ENCODE results near the gene CHIC2. TPM values are rescaled to one million over a fixed set of nuclear protein-coding genes. Genes with fewer than 3 reads are reported as not detected.

The CHIC2 gene
- polyA plus RNA-seq, 1 donor from 2014 or later = 58.5 TPM

DNA sequence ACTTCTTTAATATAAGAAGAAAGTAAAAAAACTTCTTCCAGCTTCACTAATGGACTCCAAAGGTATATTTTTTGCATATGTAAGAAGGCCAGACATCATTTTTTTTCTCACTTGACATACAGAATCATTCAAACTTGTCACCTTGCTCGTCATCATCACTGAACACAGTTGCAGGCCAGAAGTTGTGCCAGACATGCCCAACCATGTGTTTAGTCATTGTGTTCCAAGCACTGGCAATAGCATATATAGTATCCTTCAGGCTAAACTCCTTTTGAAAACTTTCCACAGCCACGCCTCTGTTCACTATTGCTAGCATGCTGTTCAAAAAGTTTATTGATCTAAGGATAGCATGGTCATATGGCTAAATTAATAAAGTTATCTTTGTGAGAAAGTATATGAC is 83.3 kb downstream of the CHIC2 start:
- H3K79me2 ChIP-seq (replicated peaks; ENCODE audit: insufficient read depth, low read length) = no peaks in the 10 kb centered on the region
- H3K36me3 ChIP-seq (ENCODE audit: insufficient read depth, low read length) = no peaks in the 10 kb centered on the region
- no peak overlapping the region for H3K27ac ChIP-seq (ENCODE audit: low read length)
- H3K4me2 ChIP-seq (ENCODE audit: low read length) = no peak overlapping the region
- no peak overlapping the region for H2AFZ ChIP-seq (ENCODE audit: low read depth, low read length)
- no peaks in the 10 kb centered on the region for H3K9me3 ChIP-seq (ENCODE audit: low read length)
- no peaks in the 10 kb centered on the region for H3K27me3 ChIP-seq (ENCODE audit: insufficient read depth, low read depth, low read length)
- no peak overlapping the region for H3K4me3 ChIP-seq (ENCODE audit: low read length)
- H3F3A ChIP-seq (ENCODE audit: insufficient read depth, low read length, poor library complexity, severe bottlenecking) = no peaks in the 10 kb centered on the region
- TF ChIP-seq TAF1 (IDR thresholded peaks at IDR 0.05; ENCODE audit: low read depth) (no peak), POLR2AphosphoS5 (IDR thresholded peaks at IDR 0.05) (no peak), SMC3 (conservative IDR thresholded peaks at IDR 0.05; ENCODE audit: poor library complexity) (no peak), EP300 (conservative IDR thresholded peaks at IDR 0.05; ENCODE audit: poor library complexity, severe bottlenecking) (no peak), EZH2 (IDR thresholded peaks at IDR 0.05; ENCODE audit: borderline replicate concordance, insufficient read depth, low read length, poor library complexity, severe bottlenecking) (no peak), MXI1 (conservative IDR thresholded peaks at IDR 0.05; ENCODE audit: poor library complexity, severe bottlenecking) (no peak), RAD21 (conservative IDR thresholded peaks at IDR 0.05) (no peak)
- TF ChIP-seq, protein P1, sequence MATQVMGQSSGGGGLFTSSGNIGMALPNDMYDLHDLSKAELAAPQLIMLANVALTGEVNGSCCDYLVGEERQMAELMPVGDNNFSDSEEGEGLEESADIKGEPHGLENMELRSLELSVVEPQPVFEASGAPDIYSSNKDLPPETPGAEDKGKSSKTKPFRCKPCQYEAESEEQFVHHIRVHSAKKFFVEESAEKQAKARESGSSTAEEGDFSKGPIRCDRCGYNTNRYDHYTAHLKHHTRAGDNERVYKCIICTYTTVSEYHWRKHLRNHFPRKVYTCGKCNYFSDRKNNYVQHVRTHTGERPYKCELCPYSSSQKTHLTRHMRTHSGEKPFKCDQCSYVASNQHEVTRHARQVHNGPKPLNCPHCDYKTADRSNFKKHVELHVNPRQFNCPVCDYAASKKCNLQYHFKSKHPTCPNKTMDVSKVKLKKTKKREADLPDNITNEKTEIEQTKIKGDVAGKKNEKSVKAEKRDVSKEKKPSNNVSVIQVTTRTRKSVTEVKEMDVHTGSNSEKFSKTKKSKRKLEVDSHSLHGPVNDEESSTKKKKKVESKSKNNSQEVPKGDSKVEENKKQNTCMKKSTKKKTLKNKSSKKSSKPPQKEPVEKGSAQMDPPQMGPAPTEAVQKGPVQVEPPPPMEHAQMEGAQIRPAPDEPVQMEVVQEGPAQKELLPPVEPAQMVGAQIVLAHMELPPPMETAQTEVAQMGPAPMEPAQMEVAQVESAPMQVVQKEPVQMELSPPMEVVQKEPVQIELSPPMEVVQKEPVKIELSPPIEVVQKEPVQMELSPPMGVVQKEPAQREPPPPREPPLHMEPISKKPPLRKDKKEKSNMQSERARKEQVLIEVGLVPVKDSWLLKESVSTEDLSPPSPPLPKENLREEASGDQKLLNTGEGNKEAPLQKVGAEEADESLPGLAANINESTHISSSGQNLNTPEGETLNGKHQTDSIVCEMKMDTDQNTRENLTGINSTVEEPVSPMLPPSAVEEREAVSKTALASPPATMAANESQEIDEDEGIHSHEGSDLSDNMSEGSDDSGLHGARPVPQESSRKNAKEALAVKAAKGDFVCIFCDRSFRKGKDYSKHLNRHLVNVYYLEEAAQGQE (IDR thresholded peaks at IDR 0.05; ENCODE audit: borderline replicate concordance) = no peak
- TF ChIP-seq, protein P2, sequence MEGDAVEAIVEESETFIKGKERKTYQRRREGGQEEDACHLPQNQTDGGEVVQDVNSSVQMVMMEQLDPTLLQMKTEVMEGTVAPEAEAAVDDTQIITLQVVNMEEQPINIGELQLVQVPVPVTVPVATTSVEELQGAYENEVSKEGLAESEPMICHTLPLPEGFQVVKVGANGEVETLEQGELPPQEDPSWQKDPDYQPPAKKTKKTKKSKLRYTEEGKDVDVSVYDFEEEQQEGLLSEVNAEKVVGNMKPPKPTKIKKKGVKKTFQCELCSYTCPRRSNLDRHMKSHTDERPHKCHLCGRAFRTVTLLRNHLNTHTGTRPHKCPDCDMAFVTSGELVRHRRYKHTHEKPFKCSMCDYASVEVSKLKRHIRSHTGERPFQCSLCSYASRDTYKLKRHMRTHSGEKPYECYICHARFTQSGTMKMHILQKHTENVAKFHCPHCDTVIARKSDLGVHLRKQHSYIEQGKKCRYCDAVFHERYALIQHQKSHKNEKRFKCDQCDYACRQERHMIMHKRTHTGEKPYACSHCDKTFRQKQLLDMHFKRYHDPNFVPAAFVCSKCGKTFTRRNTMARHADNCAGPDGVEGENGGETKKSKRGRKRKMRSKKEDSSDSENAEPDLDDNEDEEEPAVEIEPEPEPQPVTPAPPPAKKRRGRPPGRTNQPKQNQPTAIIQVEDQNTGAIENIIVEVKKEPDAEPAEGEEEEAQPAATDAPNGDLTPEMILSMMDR (IDR thresholded peaks at IDR 0.05; ENCODE audit: poor library complexity, severe bottlenecking) = no peak
- no peaks in the 10 kb centered on the region for H4K20me1 ChIP-seq (ENCODE audit: insufficient read depth)
- no peaks in the 10 kb centered on the region for H3K9me2 ChIP-seq (ENCODE audit: insufficient read depth, low read length)
- H3K9ac ChIP-seq (ENCODE audit: low read length) = no peak overlapping the region

DNA sequence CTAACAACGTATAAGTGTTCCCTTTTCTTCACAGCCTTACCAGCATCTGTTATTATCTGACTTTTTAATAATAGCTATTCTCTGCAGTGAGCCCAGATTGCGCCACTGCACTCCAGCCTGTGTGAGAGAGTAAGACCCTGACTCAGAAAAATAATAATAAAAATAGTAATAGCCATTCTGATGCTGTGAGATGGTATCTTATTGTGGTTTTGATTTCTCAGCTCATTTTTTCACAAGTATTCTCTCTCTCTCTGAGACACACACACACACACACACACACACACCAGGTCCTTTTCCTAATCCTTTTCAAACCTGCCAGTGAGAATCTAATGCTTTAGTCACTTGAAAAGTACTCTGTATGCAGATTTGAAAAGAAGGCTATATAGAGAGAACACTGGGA is 89.8 kb downstream of the CHIC2 start:
- no peak overlapping the region for H3K27ac ChIP-seq (ENCODE audit: low read length)
- TF ChIP-seq MXI1 (conservative IDR thresholded peaks at IDR 0.05; ENCODE audit: poor library complexity, severe bottlenecking) = no peak
- TF ChIP-seq, protein P1 (IDR thresholded peaks at IDR 0.05; ENCODE audit: borderline replicate concordance) = no peak
- TF ChIP-seq RAD21 (conservative IDR thresholded peaks at IDR 0.05) = no peak
- no peak for TF ChIP-seq EZH2 (IDR thresholded peaks at IDR 0.05; ENCODE audit: borderline replicate concordance, insufficient read depth, low read length, poor library complexity, severe bottlenecking)
- no peak for TF ChIP-seq SMC3 (conservative IDR thresholded peaks at IDR 0.05; ENCODE audit: poor library complexity)
- no peak for TF ChIP-seq EP300 (conservative IDR thresholded peaks at IDR 0.05; ENCODE audit: poor library complexity, severe bottlenecking)
- no peak for TF ChIP-seq POLR2AphosphoS5 (IDR thresholded peaks at IDR 0.05)
- H3K9ac ChIP-seq (ENCODE audit: low read length) = no peak overlapping the region

More for the DNA sequence above, 89.8 kb downstream of the CHIC2 start:
- H4K20me1 ChIP-seq (ENCODE audit: insufficient read depth) = no peaks in the 10 kb centered on the region
- H2AFZ ChIP-seq (ENCODE audit: low read depth, low read length) = no peak overlapping the region
- no peak overlapping the region for H3K4me3 ChIP-seq (ENCODE audit: low read length)
- H3K36me3 ChIP-seq (ENCODE audit: insufficient read depth, low read length) = no peaks in the 10 kb centered on the region
- no peaks in the 10 kb centered on the region for H3F3A ChIP-seq (ENCODE audit: insufficient read depth, low read length, poor library complexity, severe bottlenecking)
- no peaks in the 10 kb centered on the region for H3K79me2 ChIP-seq (replicated peaks; ENCODE audit: insufficient read depth, low read length)
- H3K9me3 ChIP-seq (ENCODE audit: low read length) = no peaks in the 10 kb centered on the region
- H3K27me3 ChIP-seq (ENCODE audit: insufficient read depth, low read depth, low read length) = no peaks in the 10 kb centered on the region
- no peak overlapping the region for H3K4me2 ChIP-seq (ENCODE audit: low read length)
- H3K9me2 ChIP-seq (ENCODE audit: insufficient read depth, low read length) = no peaks in the 10 kb centered on the region
